ENCODE results near the gene GALNT18. TPM values are rescaled to one million over a fixed set of nuclear protein-coding genes. Genes with fewer than 3 reads are reported as not detected.

GALNT18 gene
- polyA plus RNA-seq, 4 donors, result 26.9 to 29.0 (median 27.2) TPM

- DNase-seq (ENCODE audit: low read depth in 4 of 4, low spot score in 3 of 4), result no peak
These were observed 327.8 kb downstream of the GALNT18 start for GRCh38 chr11:11293798-11294550.

- DNase-seq (ENCODE audit: low read depth in 4 of 4, low spot score in 3 of 4), result no peak
These were observed 329.0 kb downstream of the GALNT18 start for GRCh38 chr11:11292839-11293238.

- no peak for DNase-seq (ENCODE audit: low read depth in 4 of 4, low spot score in 3 of 4)
These were observed 330.5 kb downstream of the GALNT18 start for GRCh38 chr11:11291041-11292015.

- no peak for DNase-seq (ENCODE audit: low read depth in 4 of 4, low spot score in 3 of 4)
These were observed 331.5 kb downstream of the GALNT18 start for GRCh38 chr11:11290354-11290753.

- DNase-seq (ENCODE audit: low read depth in 4 of 4, low spot score in 3 of 4), result no peak
These were observed 332.1 kb downstream of the GALNT18 start for GRCh38 chr11:11289669-11290068.

GRCh38 chr11:11288972-11289616, 332.7 kb downstream of the GALNT18 start:
- no peak for DNase-seq (ENCODE audit: low read depth in 4 of 4, low spot score in 3 of 4)

GRCh38 chr11:11284481-11284880, 337.3 kb downstream of the GALNT18 start:
- DNase-seq (ENCODE audit: low read depth in 4 of 4, low spot score in 3 of 4), result no peak

GRCh38 chr11:11281626-11282025, 340.2 kb downstream of the GALNT18 start:
- no peak for DNase-seq (ENCODE audit: low read depth in 4 of 4, low spot score in 3 of 4)

GRCh38 chr11:11280826-11281225, 341.0 kb downstream of the GALNT18 start:
- no peak for DNase-seq (ENCODE audit: low read depth in 4 of 4, low spot score in 3 of 4)

- DNase-seq (ENCODE audit: low read depth in 4 of 4, low spot score in 3 of 4), result no peak
These were observed 341.7 kb downstream of the GALNT18 start for GRCh38 chr11:11279956-11280689.

GRCh38 chr11:11272254-11272653, 349.6 kb downstream of the GALNT18 start:
- no peak for DNase-seq (ENCODE audit: low read depth in 4 of 4, low spot score in 3 of 4)

- DNase-seq (ENCODE audit: low read depth in 4 of 4, low spot score in 3 of 4), result no peak
These were observed 351.5 kb downstream of the GALNT18 start for GRCh38 chr11:11270236-11270775.

- DNase-seq (ENCODE audit: low read depth in 4 of 4, low spot score in 3 of 4), result no peak
These were observed 353.1 kb downstream of the GALNT18 start for GRCh38 chr11:11268706-11269105.

- DNase-seq (ENCODE audit: low read depth in 4 of 4, low spot score in 3 of 4), result no peak
These were observed 353.7 kb downstream of the GALNT18 start for GRCh38 chr11:11268119-11268518.

GRCh38 chr11:11267312-11267711, 354.5 kb downstream of the GALNT18 start:
- no peak for DNase-seq (ENCODE audit: low read depth in 4 of 4, low spot score in 3 of 4)

GRCh38 chr11:11265994-11266606, 355.7 kb downstream of the GALNT18 start:
- no peak for DNase-seq (ENCODE audit: low read depth in 4 of 4, low spot score in 3 of 4)

- no peak for DNase-seq (ENCODE audit: low read depth in 4 of 4, low spot score in 3 of 4)
These were observed 356.5 kb downstream of the GALNT18 start for GRCh38 chr11:11265320-11265719.

GRCh38 chr11:11263238-11264005, 358.4 kb downstream of the GALNT18 start:
- no peak for DNase-seq (ENCODE audit: low read depth in 4 of 4, low spot score in 3 of 4)
